Keratinocyte (primary cell): ENCODE results near the gene TIGIT. TPM values are rescaled to one million over a fixed set of nuclear protein-coding genes. Genes with fewer than 3 reads are reported as not detected.

Experiments used
- DNase-seq: peaks from one replicate; pipeline ENCODE4 v3.0.0-alpha.2; 2011; ENCODE audit warnings: low read depth, missing footprints, low spot score
- FAIRE-seq: peaks from 2 replicates; lab custom pipeline; 2011; peaks lifted over from hg19 to GRCh38; lab: Jason Lieb, UNC
- H2AFZ ChIP-seq: 2 replicates; pipeline ENCODE4 v1.6.0; 2012; ENCODE audit warnings: low read length, control low read depth, inconsistent platforms; ENCODE audit not compliant: control insufficient read depth
- H3K27ac ChIP-seq: 2 replicates; pipeline ENCODE4 v1.5.1; 2011; ENCODE audit warnings: low read length; ENCODE audit not compliant: control insufficient read depth, insufficient read depth
- H3K27me3 ChIP-seq: 3 replicates; pipeline ENCODE4 v1.6.0; 2011; ENCODE audit warnings: low read length; ENCODE audit not compliant: control insufficient read depth, insufficient read depth; ENCODE audit errors: extremely low read depth
- H3K36me3 ChIP-seq, 2 experiments: 2 replicates in 1 of 2; 3 replicates in 1 of 2; pipeline ENCODE4 v1.5.1; 2011; ENCODE audit warnings: low read length in 2 of 2, mild to moderate bottlenecking in 1 of 2; ENCODE audit not compliant: control insufficient read depth in 2 of 2, insufficient read depth in 2 of 2; ENCODE audit errors: extremely low read depth in 1 of 2
- H3K4me1 ChIP-seq: 3 replicates; pipeline ENCODE4 v1.5.1; 2011; ENCODE audit warnings: low read length; ENCODE audit not compliant: control insufficient read depth, insufficient read depth; ENCODE audit errors: extremely low read depth
- H3K4me2 ChIP-seq: 3 replicates; pipeline ENCODE4 v1.6.0; 2011; ENCODE audit warnings: low read depth, low read length; ENCODE audit not compliant: control insufficient read depth, insufficient read depth; ENCODE audit errors: extremely low read depth
- H3K4me3 ChIP-seq, 3 experiments: fragments of 200-600 bp in 1 of 3; sonication (generic) in 1 of 3; 2 replicates in 2 of 3; 3 replicates in 1 of 3; pipeline ENCODE4 v1.5.1; 2011 to 2016; ENCODE audit warnings: low read length in 3 of 3, mild to moderate bottlenecking in 3 of 3, control low read depth in 2 of 3, inconsistent platforms in 1 of 3, low read depth in 1 of 3, mixed read lengths in 1 of 3, mixed run types in 1 of 3, moderate library complexity in 1 of 3; ENCODE audit not compliant: control insufficient read depth in 2 of 3, insufficient read depth in 2 of 3; ENCODE audit errors: extremely low read depth in 1 of 3
- H3K79me2 ChIP-seq: 2 replicates; pipeline ENCODE4 v1.6.0; 2012; ENCODE audit warnings: low read length; ENCODE audit not compliant: control insufficient read depth, insufficient read depth
- H3K9ac ChIP-seq: 3 replicates; pipeline ENCODE4 v1.6.0; 2011; ENCODE audit warnings: low read length; ENCODE audit not compliant: control insufficient read depth, insufficient read depth; ENCODE audit errors: extremely low read depth
- H3K9me1 ChIP-seq: 3 replicates; pipeline ENCODE4 v1.6.0; 2011; ENCODE audit warnings: low read length; ENCODE audit not compliant: control insufficient read depth, insufficient read depth; ENCODE audit errors: extremely low read depth
- H3K9me3 ChIP-seq: 2 replicates; pipeline ENCODE4 v1.5.1; 2012; ENCODE audit warnings: low read depth, low read length; ENCODE audit not compliant: control insufficient read depth
- H4K20me1 ChIP-seq: 3 replicates; pipeline ENCODE4 v1.6.0; 2011; ENCODE audit warnings: low read length; ENCODE audit not compliant: control insufficient read depth, insufficient read depth; ENCODE audit errors: extremely low read depth
- CTCF ChIP-seq, 3 experiments: IDR thresholded peaks in 1 of 3; conservative IDR thresholded peaks in 1 of 3; optimal IDR thresholded peaks in 1 of 3; 2 replicates in 2 of 3; 3 replicates in 1 of 3; pipeline versions ENCODE3 to v1.5.1; 2011; ENCODE audit warnings: low read length in 3 of 3, mild to moderate bottlenecking in 3 of 3, moderate library complexity in 2 of 3, control low read depth in 1 of 3, inconsistent platforms in 1 of 3; ENCODE audit not compliant: insufficient read depth in 2 of 3; ENCODE audit errors: extremely low read depth in 1 of 3
- EZH2 ChIP-seq: IDR thresholded peaks from one replicate; pipeline ENCODE4 v1.6.1; 2012; ENCODE audit warnings: inconsistent platforms, mild to moderate bottlenecking, low read length, moderate library complexity
- dilution Hi-C: fragments of 300-500 bp; cut with MboI; formaldehyde crosslinking; loops from one replicate; pipeline ENCODE4 v1.7.0; 2020; ENCODE audit warnings: low sequenced_read_pairs; ENCODE audit not compliant: extremely low pct_ligation_motif_present
- polyA plus RNA-seq, 5 experiments: library from polyadenylated mRNA; depleted of rRNA in 3 of 5; stranded (reverse) in 3 of 5; stranded (forward) in 1 of 5; unstranded in 1 of 5; fragments of >200 nt; gene quantifications; 1 replicate in 1 of 5; 2 replicates in 3 of 5; 3 replicates in 1 of 5; pipeline versions ENCODE4 v1.2.1 to v1.2.3, GENCODE V29; 2011 to 2012; ENCODE audit warnings: missing spikeins in 2 of 5, low read depth in 1 of 5, low replicate concordance in 1 of 5

TIGIT gene
- polyA plus RNA-seq, 1 donor (not counting 4 experiments of a cell fraction or from before 2014, with no cell fraction given), result not detected

GRCh38 chr3:114356066-114356465, 62.2 kb downstream of the TIGIT start:
- Histone ChIP-seq H3K27ac (no peak overlapping the region), H3K36me3 (no peaks in the 10 kb centered on the region), H3K9me1 (no peaks in the 10 kb centered on the region), H3K9me3 (no peaks in the 10 kb centered on the region), H3K4me1 (no peaks in the 10 kb centered on the region), H2AFZ (no peak overlapping the region), H4K20me1 (no peaks in the 10 kb centered on the region), H3K27me3 (no peaks in the 10 kb centered on the region), H3K4me2 (no peak overlapping the region), H3K4me3 (no peak overlapping the region), H3K79me2 (no peaks in the 10 kb centered on the region), H3K9ac (no peak overlapping the region)
- DNase-seq (no peak), FAIRE-seq (no peak)
- dilution Hi-C loops, result no loop called here
- TF ChIP-seq EZH2, result no peak
- TF ChIP-seq CTCF (optimal IDR thresholded peaks at IDR 0.05 in 1 of 3, IDR thresholded peaks at IDR 0.05 in 1 of 3, conservative IDR thresholded peaks at IDR 0.05 in 1 of 3; ENCODE audit: extremely low read depth in 1 of 3, insufficient read depth in 2 of 3, low read length in 3 of 3), result no peak

GRCh38 chr3:114356525-114356924, 62.7 kb downstream of the TIGIT start:
- H4K20me1 ChIP-seq, result no peaks in the 10 kb centered on the region
- dilution Hi-C loops, result no loop called here
- no peak for FAIRE-seq

More at GRCh38 chr3:114356525-114356924, 62.7 kb downstream of the TIGIT start:
- Histone ChIP-seq H3K79me2 (no peaks in the 10 kb centered on the region), H3K36me3 (no peaks in the 10 kb centered on the region), H3K4me3 (no peak overlapping the region), H3K9me3 (no peaks in the 10 kb centered on the region), H3K4me2 (no peak overlapping the region), H2AFZ (no peak overlapping the region), H3K27ac (no peak overlapping the region), H3K27me3 (no peaks in the 10 kb centered on the region), H3K4me1 (no peaks in the 10 kb centered on the region), H3K9ac (no peak overlapping the region), H3K9me1 (no peaks in the 10 kb centered on the region)
- TF ChIP-seq CTCF (optimal IDR thresholded peaks at IDR 0.05 in 1 of 3, IDR thresholded peaks at IDR 0.05 in 1 of 3, conservative IDR thresholded peaks at IDR 0.05 in 1 of 3; ENCODE audit: extremely low read depth in 1 of 3, insufficient read depth in 2 of 3, low read length in 3 of 3) (no peak), EZH2 (no peak)
- no peak for DNase-seq

Other genes with a start within 250 kb of the TIGIT start
- 1.5 to 3.6 TPM (median 3.6 TPM) in 3 replicates for gene CCDC191, start 237.5 kb upstream of the TIGIT start, polyA plus RNA-seq
- gene QTRT2, start 237.3 kb upstream of the TIGIT start, polyA plus RNA-seq, result 11.0 to 18.3 TPM (median 15.2 TPM) in 3 replicates
- not detected in 3 replicates for gene DRD3, start 115.0 kb upstream of the TIGIT start, polyA plus RNA-seq
- gene ZNF80, start 56.5 kb upstream of the TIGIT start, polyA plus RNA-seq, result not detected in 3 replicates